ENCODE measurements around the gene PSMD9. TPM values are rescaled to one million over a fixed set of nuclear protein-coding genes. Genes with fewer than 3 reads are reported as not detected.
"Not testable (repeated sequence)": the region's sequence is repeated elsewhere in the genome, so short reads cannot be mapped to it uniquely, and the experiment has no call there.

Gene PSMD9
- total RNA-seq, 2 experiments from 2014 or later = 64.3 to 68.5 TPM

- Mint-ChIP-seq H3K9me3 (no peaks in the 10 kb centered on the region), H3K36me3 (peaks cover 1% of the 10 kb centered on the region), H3K4me1 (peaks cover 3% of the 10 kb centered on the region), H3K27ac (no peak overlapping the region), H3K27me3 (no peaks in the 10 kb centered on the region), H3K4me3 (no peak overlapping the region)
- no peak for DNase-seq
These were observed 39.2 kb downstream of the PSMD9 start for GRCh38 chr12:121927813-121928212.

DNA sequence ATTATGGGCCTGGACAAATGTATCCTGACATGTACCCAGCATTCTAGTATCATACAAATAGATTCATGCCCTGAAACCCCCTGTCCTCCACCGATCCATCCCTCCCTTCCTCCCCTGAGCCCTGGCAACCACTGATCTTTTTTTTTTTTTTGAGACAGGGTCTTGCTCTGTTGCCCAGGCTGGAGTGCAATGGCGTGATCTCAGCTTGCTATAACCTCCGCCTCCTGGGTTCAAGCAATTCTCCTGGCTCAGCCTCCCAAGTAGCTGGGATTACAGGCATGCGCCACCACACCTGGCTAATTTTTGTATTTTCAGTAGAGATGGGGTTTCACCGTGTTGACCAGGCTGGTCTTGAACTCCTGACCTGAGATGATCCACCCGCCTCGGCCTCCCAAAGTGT is 41.0 kb downstream of the PSMD9 start:
- DNase-seq, H3K4me1 Mint-ChIP-seq, H3K27me3 Mint-ChIP-seq, H3K9me3 Mint-ChIP-seq, H3K36me3 Mint-ChIP-seq, H3K4me3 Mint-ChIP-seq, H3K27ac Mint-ChIP-seq: not testable (repeated sequence)

DNA sequence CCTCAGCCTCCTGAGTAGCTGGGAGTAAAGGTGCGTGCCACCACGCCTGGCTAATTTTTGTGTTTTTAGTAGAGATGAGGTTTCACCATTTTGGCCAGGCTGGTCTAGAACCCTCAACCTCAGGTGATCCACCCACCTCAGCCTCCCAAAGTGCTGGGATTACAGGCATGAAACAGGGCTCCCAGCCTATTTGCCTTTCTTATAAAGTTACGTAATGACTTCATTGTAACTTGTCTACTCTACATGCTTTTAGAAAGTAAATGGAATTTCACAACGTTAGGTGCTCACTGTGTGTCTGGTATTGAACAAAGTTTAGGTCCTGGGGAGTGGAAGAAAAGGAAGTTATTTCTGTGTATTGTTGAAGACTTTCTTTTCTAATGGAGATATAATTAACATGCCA is 42.3 kb downstream of the PSMD9 start:
- DNase-seq = no peak
- H3K36me3 Mint-ChIP-seq = peaks cover 1% of the 10 kb centered on the region
- no peaks in the 10 kb centered on the region for H3K4me1 Mint-ChIP-seq
- H3K27ac Mint-ChIP-seq = no peak overlapping the region
- no peaks in the 10 kb centered on the region for H3K27me3 Mint-ChIP-seq
- no peaks in the 10 kb centered on the region for H3K9me3 Mint-ChIP-seq
- H3K4me3 Mint-ChIP-seq = no peak overlapping the region

GRCh38 chr12:121932176-121932536 is 43.6 kb downstream of the PSMD9 start:
- no peak overlapping the region for H3K27ac Mint-ChIP-seq
- no peaks in the 10 kb centered on the region for H3K9me3 Mint-ChIP-seq
- H3K4me1 Mint-ChIP-seq = peaks cover under 1% of the 10 kb centered on the region
- no peaks in the 10 kb centered on the region for H3K27me3 Mint-ChIP-seq
- H3K36me3 Mint-ChIP-seq = peaks cover 1% of the 10 kb centered on the region
- no peak for DNase-seq
- H3K4me3 Mint-ChIP-seq = no peak overlapping the region

- no peak overlapping the region for H3K27ac Mint-ChIP-seq
- DNase-seq = no peak
- H3K4me1 Mint-ChIP-seq = peaks cover 7% of the 10 kb centered on the region
- H3K27me3 Mint-ChIP-seq = no peaks in the 10 kb centered on the region
- peaks cover 2% of the 10 kb centered on the region for H3K9me3 Mint-ChIP-seq
- H3K4me3 Mint-ChIP-seq = no peak overlapping the region
- H3K36me3 Mint-ChIP-seq = peaks cover 4% of the 10 kb centered on the region
These were observed 44.4 kb downstream of the PSMD9 start for GRCh38 chr12:121932914-121933521.

GRCh38 chr12:121933522-121934308 is 45.1 kb downstream of the PSMD9 start:
- H3K27me3 Mint-ChIP-seq = no peaks in the 10 kb centered on the region
- DNase-seq = no peak
- no peak overlapping the region for H3K4me3 Mint-ChIP-seq
- peaks cover 2% of the 10 kb centered on the region for H3K9me3 Mint-ChIP-seq
- H3K36me3 Mint-ChIP-seq = peaks cover 4% of the 10 kb centered on the region
- H3K27ac Mint-ChIP-seq = no peak overlapping the region
- H3K4me1 Mint-ChIP-seq = peaks cover 7% of the 10 kb centered on the region

- Mint-ChIP-seq H3K27ac (no peak overlapping the region), H3K36me3 (peaks cover 7% of the 10 kb centered on the region), H3K4me1 (peaks cover 10% of the 10 kb centered on the region), H3K9me3 (peaks cover 2% of the 10 kb centered on the region), H3K4me3 (no peak overlapping the region), H3K27me3 (no peaks in the 10 kb centered on the region)
- DNase-seq = no peak
These were observed 45.7 kb downstream of the PSMD9 start for GRCh38 chr12:121934309-121934664.

GRCh38 chr12:121937654-121938053 is 49.1 kb downstream of the PSMD9 start:
- Mint-ChIP-seq H3K27me3 (no peaks in the 10 kb centered on the region), H3K9me3 (peaks cover 2% of the 10 kb centered on the region), H3K36me3 (peaks cover 6% of the 10 kb centered on the region), H3K27ac (no peak overlapping the region), H3K4me3 (no peak overlapping the region), H3K4me1 (peaks cover 10% of the 10 kb centered on the region)
- no peak for DNase-seq

DNA sequence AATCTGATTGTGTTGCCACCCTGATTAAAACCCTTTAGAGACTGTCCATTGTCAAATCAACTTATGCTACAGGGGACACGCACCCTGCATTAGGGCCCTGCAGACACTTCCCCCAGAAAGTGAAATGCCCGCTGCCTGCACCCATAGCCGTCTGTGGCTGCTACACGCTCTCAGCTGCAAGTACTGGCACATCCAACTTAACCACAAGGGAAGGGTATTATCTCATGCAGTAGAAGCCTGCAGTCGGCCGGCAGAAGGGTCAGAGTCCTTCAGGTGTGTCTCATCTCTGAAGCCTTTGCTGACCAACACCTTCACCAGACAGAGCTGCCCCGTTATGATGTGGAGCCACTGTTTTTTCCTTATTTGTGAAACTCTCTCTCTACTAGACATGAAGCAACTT is 50.6 kb downstream of the PSMD9 start:
- Mint-ChIP-seq H3K36me3 (peaks cover 6% of the 10 kb centered on the region), H3K4me3 (no peak overlapping the region), H3K4me1 (peaks cover 10% of the 10 kb centered on the region), H3K27me3 (no peaks in the 10 kb centered on the region), H3K9me3 (peaks cover 2% of the 10 kb centered on the region), H3K27ac (no peak overlapping the region)
- DNase-seq = no peak

GRCh38 chr12:121939992-121940766 is 51.6 kb downstream of the PSMD9 start:
- Mint-ChIP-seq H3K4me3 (no peak overlapping the region), H3K27ac (no peak overlapping the region), H3K27me3 (no peaks in the 10 kb centered on the region), H3K36me3 (peaks cover 6% of the 10 kb centered on the region), H3K9me3 (peaks cover 2% of the 10 kb centered on the region), H3K4me1 (peaks cover 10% of the 10 kb centered on the region)
- no peak for DNase-seq

DNA sequence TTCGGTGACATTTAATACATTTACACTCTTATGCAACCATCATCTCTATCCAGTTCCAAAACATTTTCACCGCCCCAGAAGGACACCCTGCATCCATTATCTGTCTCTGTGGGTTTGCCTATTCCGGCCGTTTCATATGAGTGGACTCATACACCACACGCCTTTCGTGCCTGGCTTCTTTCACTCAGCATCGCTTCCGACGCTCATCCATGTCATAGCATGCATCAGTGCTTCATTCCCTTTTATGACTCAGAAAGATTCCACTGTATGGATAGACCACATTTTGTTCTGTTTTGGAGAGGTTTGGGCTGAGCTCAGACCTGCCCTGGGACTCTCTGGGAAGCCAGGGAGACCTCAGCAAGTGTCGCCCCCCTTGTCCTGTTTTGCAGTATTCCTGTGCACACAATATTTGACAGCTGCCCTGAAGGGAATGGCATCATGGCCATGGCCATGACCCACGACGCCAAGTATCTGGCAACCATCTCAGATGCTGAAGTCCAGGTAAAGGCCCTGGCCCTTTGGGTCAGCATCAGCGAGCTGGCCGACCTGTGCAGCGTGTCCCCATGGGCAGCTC is 53.6 kb downstream of the PSMD9 start:
- Mint-ChIP-seq H3K27ac (no peak overlapping the region), H3K4me3 (no peak overlapping the region), H3K4me1 (peaks cover 9% of the 10 kb centered on the region), H3K36me3 (peaks cover 7% of the 10 kb centered on the region), H3K27me3 (no peaks in the 10 kb centered on the region), H3K9me3 (peaks cover 2% of the 10 kb centered on the region)
- DNase-seq = no peak

- Mint-ChIP-seq H3K9me3 (no peaks in the 10 kb centered on the region), H3K27ac (no peak overlapping the region), H3K36me3 (peaks cover 3% of the 10 kb centered on the region), H3K4me1 (peaks cover 3% of the 10 kb centered on the region), H3K4me3 (no peak overlapping the region), H3K27me3 (no peaks in the 10 kb centered on the region)
- DNase-seq = no peak
These were observed 55.3 kb downstream of the PSMD9 start for GRCh38 chr12:121943926-121944325.

DNA sequence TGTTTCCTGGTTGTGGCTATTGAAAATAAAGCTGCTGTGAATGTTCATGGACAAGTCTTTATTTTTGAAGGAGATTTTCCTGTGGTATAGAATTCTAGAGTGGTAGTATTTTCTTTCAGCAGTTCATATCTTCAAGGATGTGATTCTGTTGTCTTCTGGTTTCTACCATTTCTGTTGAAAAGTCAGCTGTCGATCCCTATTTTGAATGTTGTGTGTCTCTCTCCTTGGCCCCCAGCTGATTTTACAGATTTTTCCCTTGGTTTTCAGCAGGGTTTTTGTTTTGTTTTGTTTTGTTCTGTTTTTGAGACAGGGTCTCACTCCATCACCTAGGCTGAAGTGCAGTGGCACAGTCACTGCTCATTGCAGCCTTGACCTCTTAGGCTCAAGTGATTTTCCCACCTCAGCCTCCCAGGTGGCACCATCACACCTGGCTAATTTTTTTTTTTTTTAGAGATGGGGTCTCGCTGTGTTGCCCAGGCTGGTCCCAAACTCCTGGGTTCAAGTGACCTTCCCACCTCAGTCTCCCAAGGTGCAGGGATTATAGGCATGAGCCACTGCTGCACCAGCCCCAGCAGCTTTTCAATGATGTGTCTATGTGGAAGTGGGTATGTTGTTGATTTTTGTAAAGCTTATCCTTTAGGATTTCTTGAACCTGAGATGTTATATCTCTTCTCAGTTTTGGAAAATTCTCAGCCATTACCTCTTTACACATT is 57.9 kb downstream of the PSMD9 start:
- no peak overlapping the region for H3K4me3 Mint-ChIP-seq
- H3K36me3 Mint-ChIP-seq = peaks cover 1% of the 10 kb centered on the region
- no peaks in the 10 kb centered on the region for H3K4me1 Mint-ChIP-seq
- H3K9me3 Mint-ChIP-seq = no peaks in the 10 kb centered on the region
- H3K27ac Mint-ChIP-seq = no peak overlapping the region
- H3K27me3 Mint-ChIP-seq = no peaks in the 10 kb centered on the region
- DNase-seq = no peak

DNA sequence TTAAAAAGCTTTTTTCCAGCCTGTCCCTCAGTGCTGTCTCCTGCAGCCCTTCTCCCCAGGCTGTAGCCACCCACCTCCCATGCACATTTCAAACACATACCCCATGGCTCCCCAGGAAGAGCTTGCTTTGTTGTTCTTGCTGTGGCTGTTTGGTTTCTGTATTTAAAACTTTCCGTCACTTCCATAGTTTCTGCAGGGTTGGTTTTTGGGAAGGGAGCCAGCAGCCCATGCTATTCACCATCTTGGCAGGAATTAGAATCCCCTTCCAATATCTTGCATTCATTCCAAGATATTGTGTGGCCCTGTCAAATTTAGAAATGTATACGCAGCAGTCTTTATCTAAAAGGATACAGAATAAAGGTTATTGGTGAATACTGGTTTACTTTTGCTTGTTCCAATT is 59.4 kb downstream of the PSMD9 start:
- Mint-ChIP-seq H3K27ac (no peak overlapping the region), H3K4me3 (no peak overlapping the region), H3K36me3 (peaks cover 1% of the 10 kb centered on the region), H3K9me3 (no peaks in the 10 kb centered on the region), H3K27me3 (no peaks in the 10 kb centered on the region), H3K4me1 (no peaks in the 10 kb centered on the region)
- DNase-seq = no peak

Data from activated naive CD8-positive, alpha-beta T cell treated with anti-CD3 and anti-CD28 coated beads for 36 hours (primary cell).